Lung (tissue), 12 donors: ENCODE data around the gene ADAMTS12. TPM values are rescaled to one million over a fixed set of nuclear protein-coding genes. Genes with fewer than 3 reads are reported as not detected.
A peak's percentile ranks its signal among the peaks of the same experiment; 100 is the strongest.

Experiments used
- ATAC-seq: fragments of 200-7000 bp; cut with Tn5 transposase; one replicate; pipeline ENCODE4 v1.9.1; 2020; ENCODE audit warnings: moderate number of reproducible peaks; ENCODE audit not compliant: insufficient read depth, low FRiP score
- DNase-seq, 3 donors: peaks; one replicate each; pipeline ENCODE4 v3.0.0-alpha.2; 2013 to 2017
- H3K27ac ChIP-seq, 2 donors: one replicate each; pipeline ENCODE4 v1.5.1; 2013; ENCODE audit warnings: mild to moderate bottlenecking in 2 of 2, moderate library complexity in 2 of 2, control low read depth in 1 of 2, inconsistent platforms in 1 of 2, low read depth in 1 of 2, low read length in 1 of 2
- H3K27me3 ChIP-seq, 3 donors: one replicate each; pipeline ENCODE4 v1.5.1; 2013; ENCODE audit warnings: low read length in 2 of 3; ENCODE audit not compliant: control insufficient read depth in 3 of 3, insufficient read depth in 3 of 3
- H3K36me3 ChIP-seq, 4 donors: one replicate each; pipeline ENCODE4 v1.5.1; 2013; ENCODE audit warnings: low read length in 4 of 4, mild to moderate bottlenecking in 1 of 4, moderate library complexity in 1 of 4; ENCODE audit not compliant: control insufficient read depth in 4 of 4, insufficient read depth in 4 of 4
- H3K4me1 ChIP-seq, 5 donors: one replicate each; pipeline ENCODE4 v1.5.1; 2013; ENCODE audit warnings: low read length in 5 of 5, mild to moderate bottlenecking in 2 of 5, moderate library complexity in 1 of 5; ENCODE audit not compliant: control insufficient read depth in 5 of 5, insufficient read depth in 5 of 5
- H3K4me3 ChIP-seq: one replicate; pipeline ENCODE4 v1.5.1; 2013; ENCODE audit warnings: mild to moderate bottlenecking, control low read depth, moderate library complexity
- H3K9ac ChIP-seq, 2 donors: one replicate each; pipeline ENCODE4 v1.5.1; 2013; ENCODE audit warnings: low read length in 2 of 2, control low read depth in 1 of 2; ENCODE audit not compliant: insufficient read depth in 1 of 2
- H3K9me3 ChIP-seq, 4 donors: one replicate each; pipeline ENCODE4 v1.5.1; 2013; ENCODE audit warnings: low read length in 3 of 4, mild to moderate bottlenecking in 1 of 4, moderate library complexity in 1 of 4; ENCODE audit not compliant: control insufficient read depth in 4 of 4, insufficient read depth in 3 of 4
- WGBS, 2 donors: extraction: QIAGEN DNeasy Blood & Tissue Kit; methylation state at CpG; one replicate each; pipeline ENCODE4 v1.1.7; 2013; 5-methylcytosine and 5-hydroxymethylcytosine counted together
- polyA plus RNA-seq, 2 donors: library from polyadenylated mRNA; stranded (reverse); fragments of 200-250 nt; gene quantifications; one replicate each; pipeline ENCODE4 v1.2.1, GENCODE V29; 2013
- total RNA-seq, 2 donors: library from RNA; depleted of rRNA in 1 of 2; stranded (reverse); fragments of >200 nt in 1 of 2; gene quantifications; one replicate each; pipeline ENCODE4 v1.2.1, GENCODE V29; 2014 to 2021
- TF ChIP-seq, protein P1 (sequence below): IDR thresholded peaks from 2 replicates; pipeline ENCODE4 v1.5.1; 2012; ENCODE audit warnings: mild to moderate bottlenecking; ENCODE audit errors: control extremely low read depth, extremely low read depth
- donor health status: control.
- donor health status: control.
- donor health status: Bipolar disorder and iron deficiency.
- donor health status: healthy.
- donor health status: DM: yes; HTN: yes; CAD: no.

ADAMTS12 gene
- total and polyA plus RNA-seq, 4 donors, result 1.3 to 55.1 (median 4.3) TPM

DNA sequence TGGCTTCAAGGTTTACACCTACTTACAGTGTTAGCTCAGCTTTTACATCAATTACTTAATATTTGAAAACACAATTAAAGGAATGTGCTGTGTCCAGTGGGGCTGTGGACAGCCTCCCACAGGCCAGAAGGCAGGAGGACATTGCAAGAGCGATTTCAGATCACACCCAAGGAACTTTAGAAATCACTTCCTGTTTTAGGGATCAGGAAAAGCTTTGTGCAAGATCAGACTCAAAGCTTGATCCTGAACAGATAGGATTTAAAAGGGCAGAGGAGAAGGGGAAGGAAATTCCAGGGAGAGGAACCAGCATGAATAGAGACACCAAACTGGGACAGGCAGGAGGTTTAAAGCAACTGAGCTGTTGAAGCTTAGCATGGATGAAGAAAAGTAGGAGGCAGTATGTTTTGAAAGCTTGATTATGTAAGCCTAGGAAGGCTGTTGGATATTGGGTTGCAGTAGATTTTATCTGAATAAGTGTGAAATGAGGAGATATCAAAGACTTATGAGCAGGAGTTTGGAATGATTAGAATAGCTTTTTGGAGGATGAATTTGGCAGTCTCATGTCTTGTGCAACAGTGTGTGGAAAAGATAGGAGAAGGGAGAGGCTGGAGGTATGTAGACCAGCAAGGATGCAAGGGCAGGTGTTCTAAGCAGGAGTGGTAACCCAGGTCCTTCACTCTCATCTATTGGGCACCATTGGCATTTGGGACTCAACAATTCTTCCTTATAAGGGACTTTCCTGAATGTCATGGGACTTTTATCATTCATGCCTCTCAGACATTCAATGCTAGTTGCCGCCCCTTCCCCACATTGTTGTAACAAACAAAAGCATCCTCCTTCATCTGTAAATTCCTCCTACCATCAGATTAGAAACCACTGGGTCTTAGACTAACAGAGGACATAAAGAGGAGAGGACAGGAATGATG lies 327.5 kb downstream of the ADAMTS12 start:
- H3K27ac ChIP-seq, result no peak overlapping the region
- no peak for ATAC-seq
- no peak overlapping the region for H3K4me3 ChIP-seq
- TF ChIP-seq, protein P1, sequence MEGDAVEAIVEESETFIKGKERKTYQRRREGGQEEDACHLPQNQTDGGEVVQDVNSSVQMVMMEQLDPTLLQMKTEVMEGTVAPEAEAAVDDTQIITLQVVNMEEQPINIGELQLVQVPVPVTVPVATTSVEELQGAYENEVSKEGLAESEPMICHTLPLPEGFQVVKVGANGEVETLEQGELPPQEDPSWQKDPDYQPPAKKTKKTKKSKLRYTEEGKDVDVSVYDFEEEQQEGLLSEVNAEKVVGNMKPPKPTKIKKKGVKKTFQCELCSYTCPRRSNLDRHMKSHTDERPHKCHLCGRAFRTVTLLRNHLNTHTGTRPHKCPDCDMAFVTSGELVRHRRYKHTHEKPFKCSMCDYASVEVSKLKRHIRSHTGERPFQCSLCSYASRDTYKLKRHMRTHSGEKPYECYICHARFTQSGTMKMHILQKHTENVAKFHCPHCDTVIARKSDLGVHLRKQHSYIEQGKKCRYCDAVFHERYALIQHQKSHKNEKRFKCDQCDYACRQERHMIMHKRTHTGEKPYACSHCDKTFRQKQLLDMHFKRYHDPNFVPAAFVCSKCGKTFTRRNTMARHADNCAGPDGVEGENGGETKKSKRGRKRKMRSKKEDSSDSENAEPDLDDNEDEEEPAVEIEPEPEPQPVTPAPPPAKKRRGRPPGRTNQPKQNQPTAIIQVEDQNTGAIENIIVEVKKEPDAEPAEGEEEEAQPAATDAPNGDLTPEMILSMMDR, result no peak
- H3K4me1 ChIP-seq, result peaks cover 0 to 12% (median 4%) of the 10 kb centered on the region in 5 donors
- 57 to 63% methylated on average over 2 of the region's 2 CpGs for WGBS, 2 donors
- H3K9ac ChIP-seq, result no peak overlapping the region
- peak in 2 of 3 donors; percentile 4 to 38 for DNase-seq
- peaks cover 0 to 11% (median 2%) of the 10 kb centered on the region in 4 donors for H3K36me3 ChIP-seq
- no peaks in the 10 kb centered on the region for H3K27me3 ChIP-seq
- H3K9me3 ChIP-seq, result no peaks in the 10 kb centered on the region

DNA sequence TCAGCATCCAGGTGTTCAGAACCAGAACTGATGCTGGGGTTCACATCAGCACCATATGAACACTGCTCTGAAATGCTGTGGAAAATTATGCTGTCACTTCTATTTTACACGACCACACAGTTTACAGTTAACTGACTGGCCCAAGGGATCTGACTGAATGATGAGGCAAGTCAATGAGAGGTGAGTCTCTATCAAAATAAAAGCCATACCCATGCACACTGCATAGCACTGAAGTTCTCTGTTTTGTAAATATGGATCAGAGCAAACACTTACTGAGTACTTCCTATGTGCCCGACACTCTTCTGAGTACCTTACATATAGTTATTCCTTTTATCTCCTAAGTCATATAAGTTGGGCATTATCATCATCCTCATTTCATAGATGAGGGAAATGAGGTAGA lies 328.3 kb downstream of the ADAMTS12 start:
- no peak overlapping the region for H3K27ac ChIP-seq
- no peak overlapping the region for H3K9ac ChIP-seq
- WGBS, 2 donors, result 31 to 70% methylated on average over 2 of the region's 2 CpGs
- ATAC-seq, result no peak
- DNase-seq, result no peak
- H3K4me1 ChIP-seq, result peaks cover 0 to 12% (median 4%) of the 10 kb centered on the region in 5 donors
- H3K9me3 ChIP-seq, result no peaks in the 10 kb centered on the region
- TF ChIP-seq, protein P1, result no peak
- no peak overlapping the region for H3K4me3 ChIP-seq
- H3K27me3 ChIP-seq, result no peaks in the 10 kb centered on the region
- H3K36me3 ChIP-seq, result peaks cover 0 to 16% (median 2%) of the 10 kb centered on the region in 4 donors

DNA sequence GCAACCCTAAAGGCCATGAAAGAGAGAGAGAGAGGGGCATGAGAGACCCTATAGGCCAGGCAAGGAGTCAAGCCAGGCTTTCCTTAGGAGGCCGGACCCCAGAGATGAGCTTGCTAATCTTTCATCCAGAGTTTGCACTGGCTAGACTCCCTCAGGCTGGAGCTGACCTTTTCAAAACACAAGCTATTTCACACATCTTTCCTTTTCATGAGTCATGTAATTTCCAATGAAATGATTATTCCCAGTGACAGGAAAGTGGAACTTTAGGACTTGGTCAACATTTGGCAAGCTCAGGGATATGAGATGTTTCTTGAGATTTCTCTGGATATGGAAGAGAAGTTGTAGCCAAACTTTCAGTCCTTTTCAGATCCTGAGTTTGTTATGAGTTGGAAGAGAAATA lies 333.3 kb downstream of the ADAMTS12 start:
- peaks cover 0 to 20% (median 4%) of the 10 kb centered on the region in 4 donors for H3K36me3 ChIP-seq
- DNase-seq, result no peak
- H3K4me3 ChIP-seq, result no peak overlapping the region
- H3K9ac ChIP-seq, result no peak overlapping the region
- H3K4me1 ChIP-seq, result peaks cover 0 to 6% (median 2%) of the 10 kb centered on the region in 5 donors
- WGBS, 2 donors, result 80 to 91% methylated on average over 1 of the region's 1 CpG
- peaks cover 0 to 5% (median 0%) of the 10 kb centered on the region in 4 donors for H3K9me3 ChIP-seq
- TF ChIP-seq, protein P1, result no peak
- no peak for ATAC-seq
- no peaks in the 10 kb centered on the region for H3K27me3 ChIP-seq
- H3K27ac ChIP-seq, result no peak overlapping the region
